NB4 (cell line): Measurements from ENCODE around the gene OPHN1.

ENCODE experiments used
- DNase-seq: peaks from one replicate; pipeline ENCODE4 v3.0.0; 2010; ENCODE audit warnings: low read depth
- H3K4me3 ChIP-seq: one replicate; pipeline ENCODE4 v1.5.1; 2011; ENCODE audit warnings: mild to moderate bottlenecking, low read depth, low read length, moderate library complexity
- MYC ChIP-seq: IDR thresholded peaks from 2 replicates; pipeline ENCODE4 v1.6.1; 2011; ENCODE audit warnings: low read depth, low read length
- POLR2A ChIP-seq: IDR thresholded peaks from 2 replicates; pipeline ENCODE4 v1.6.1; 2011; ENCODE audit warnings: mild to moderate bottlenecking; ENCODE audit not compliant: insufficient read length; ENCODE audit errors: extremely low read depth
- TF ChIP-seq, protein P1 (sequence below): IDR thresholded peaks from one replicate; pipeline ENCODE4 v1.5.1; 2012; ENCODE audit warnings: low read depth, low read length
- TF ChIP-seq, protein P2 (sequence below): IDR thresholded peaks from 2 replicates; pipeline ENCODE4 v1.6.1; 2011; ENCODE audit warnings: low read depth, low read length

Gene OPHN1

GRCh38 chrX:68209008-68209407, 224.3 kb downstream of the OPHN1 start:
- no peak for DNase-seq

GRCh38 chrX:68204521-68205038, 228.7 kb downstream of the OPHN1 start:
- TF ChIP-seq, protein P1, sequence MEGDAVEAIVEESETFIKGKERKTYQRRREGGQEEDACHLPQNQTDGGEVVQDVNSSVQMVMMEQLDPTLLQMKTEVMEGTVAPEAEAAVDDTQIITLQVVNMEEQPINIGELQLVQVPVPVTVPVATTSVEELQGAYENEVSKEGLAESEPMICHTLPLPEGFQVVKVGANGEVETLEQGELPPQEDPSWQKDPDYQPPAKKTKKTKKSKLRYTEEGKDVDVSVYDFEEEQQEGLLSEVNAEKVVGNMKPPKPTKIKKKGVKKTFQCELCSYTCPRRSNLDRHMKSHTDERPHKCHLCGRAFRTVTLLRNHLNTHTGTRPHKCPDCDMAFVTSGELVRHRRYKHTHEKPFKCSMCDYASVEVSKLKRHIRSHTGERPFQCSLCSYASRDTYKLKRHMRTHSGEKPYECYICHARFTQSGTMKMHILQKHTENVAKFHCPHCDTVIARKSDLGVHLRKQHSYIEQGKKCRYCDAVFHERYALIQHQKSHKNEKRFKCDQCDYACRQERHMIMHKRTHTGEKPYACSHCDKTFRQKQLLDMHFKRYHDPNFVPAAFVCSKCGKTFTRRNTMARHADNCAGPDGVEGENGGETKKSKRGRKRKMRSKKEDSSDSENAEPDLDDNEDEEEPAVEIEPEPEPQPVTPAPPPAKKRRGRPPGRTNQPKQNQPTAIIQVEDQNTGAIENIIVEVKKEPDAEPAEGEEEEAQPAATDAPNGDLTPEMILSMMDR, result no peak
- no peak for TF ChIP-seq POLR2A
- TF ChIP-seq, protein P2, sequence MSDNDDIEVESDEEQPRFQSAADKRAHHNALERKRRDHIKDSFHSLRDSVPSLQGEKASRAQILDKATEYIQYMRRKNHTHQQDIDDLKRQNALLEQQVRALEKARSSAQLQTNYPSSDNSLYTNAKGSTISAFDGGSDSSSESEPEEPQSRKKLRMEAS, result no peak
- no peak for TF ChIP-seq MYC
- DNase-seq, result no peak
- no peak overlapping the region for H3K4me3 ChIP-seq

More at GRCh38 chrX:68209008-68209407, 224.3 kb downstream of the OPHN1 start:
- H3K4me3 ChIP-seq, result no peak overlapping the region
- TF ChIP-seq, protein P1, result no peak
- TF ChIP-seq, protein P2, result no peak

GRCh38 chrX:68203646-68204045, 229.6 kb downstream of the OPHN1 start:
- DNase-seq, result no peak
- no peak overlapping the region for H3K4me3 ChIP-seq
- TF ChIP-seq POLR2A (no peak), MYC (no peak)
- TF ChIP-seq, protein P1, result no peak
- TF ChIP-seq, protein P2, result no peak

GRCh38 chrX:68203211-68203610, 230.1 kb downstream of the OPHN1 start:
- TF ChIP-seq, protein P1, result no peak
- TF ChIP-seq, protein P2, result no peak
- TF ChIP-seq POLR2A (no peak), MYC (no peak)
- no peak overlapping the region for H3K4me3 ChIP-seq
- no peak for DNase-seq

DNA sequence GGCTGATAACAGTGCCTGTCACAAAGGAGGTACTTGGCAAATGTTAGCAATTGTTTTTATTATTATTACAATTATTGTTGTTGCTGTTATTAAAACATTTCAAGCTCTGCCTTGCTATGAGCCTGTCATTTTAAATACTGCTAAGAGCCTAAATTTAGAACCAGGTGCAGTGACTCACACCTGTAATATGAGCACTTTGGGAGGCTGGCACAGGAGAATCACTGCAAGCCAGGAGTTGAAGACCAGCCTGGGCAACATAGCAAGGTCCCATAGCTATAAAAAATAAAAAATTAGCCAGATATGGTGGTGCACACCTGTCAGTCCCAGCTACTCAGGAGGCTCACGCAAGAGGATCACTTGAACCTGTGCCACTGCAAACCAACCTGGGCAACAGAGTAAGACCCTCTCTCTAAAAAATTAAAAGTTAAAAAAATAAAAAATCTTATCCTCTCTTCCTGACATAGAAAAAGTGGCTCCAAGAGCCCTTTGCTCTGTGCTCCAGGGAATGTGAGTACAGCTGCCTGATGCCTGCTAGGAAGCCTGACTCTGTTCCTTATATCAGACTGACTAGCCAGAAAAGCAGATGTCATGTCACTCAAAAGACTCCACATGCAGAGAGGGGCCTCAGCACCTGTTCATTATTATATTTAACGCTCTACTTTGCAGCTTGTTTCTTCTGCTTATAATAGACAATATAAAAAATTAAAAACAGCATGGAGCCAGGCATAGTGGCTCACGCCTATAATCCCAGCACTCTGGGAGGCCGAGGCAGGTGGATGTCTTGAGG, 234.0 kb downstream of the OPHN1 start:
- no peak for DNase-seq
- no peak overlapping the region for H3K4me3 ChIP-seq

More for the DNA sequence above, 234.0 kb downstream of the OPHN1 start:
- TF ChIP-seq, protein P1, result no peak
- TF ChIP-seq, protein P2, result no peak
- TF ChIP-seq POLR2A, result no peak
- no peak for TF ChIP-seq MYC
